Activated naive CD8-positive, alpha-beta T cell treated with anti-CD3 and anti-CD28 coated beads, Interleukin-2, amount 10 ng/mL, durations not matched to agents 7 days and 5 days (primary cell): ENCODE measurements around the gene GPR153. TPM values are rescaled to one million over a fixed set of nuclear protein-coding genes. Genes with fewer than 3 reads are reported as not detected.
A peak's percentile ranks its signal among the peaks of the same experiment; 100 is the strongest.

Experiments used
- ATAC-seq: fragments of 150-1000 bp; cut with Tn5 transposase; one replicate; pipeline ENCODE4 v1.10.0; 2021; ENCODE audit warnings: low read depth, moderate library complexity
- POLR2A ChIA-PET: fragments of 350-600 bp; sonication (Branson Sonifier 250); formaldehyde crosslinking; loops from one replicate; lab custom pipeline; 2021; ENCODE audit warnings: antibody characterized with exemption; lab: Charles Lee
- DNase-seq: peaks from one replicate; pipeline ENCODE4 v3.0.0; 2021
- H3K27ac Mint-ChIP-seq: one replicate; pipeline ENCODE4 v1.8.0; 2022; ENCODE audit warnings: mild to moderate bottlenecking, mixed read lengths
- H3K27me3 Mint-ChIP-seq: one replicate; pipeline ENCODE4 v1.8.0; 2022; ENCODE audit warnings: mild to moderate bottlenecking, moderate library complexity, mixed read lengths
- H3K36me3 Mint-ChIP-seq: one replicate; pipeline ENCODE4 v1.8.0; 2021; ENCODE audit warnings: mild to moderate bottlenecking, mixed read lengths
- H3K4me1 Mint-ChIP-seq: one replicate; pipeline ENCODE4 v1.8.0; 2021; ENCODE audit warnings: mixed read lengths
- H3K4me3 Mint-ChIP-seq: one replicate; pipeline ENCODE4 v1.8.0; 2022; ENCODE audit warnings: mild to moderate bottlenecking, moderate library complexity, mixed read lengths
- H3K9me3 Mint-ChIP-seq: one replicate; pipeline ENCODE4 v1.8.0; 2021; ENCODE audit warnings: mixed read lengths
- total RNA-seq, 2 experiments: library from RNA; stranded (reverse); gene quantifications; one replicate each; pipeline ENCODE4 v1.2.3, GENCODE V29; 2021

GPR153 gene
- total RNA-seq, 2 experiments from 2014 or later, result 0.58 to 0.74 TPM

DNA sequence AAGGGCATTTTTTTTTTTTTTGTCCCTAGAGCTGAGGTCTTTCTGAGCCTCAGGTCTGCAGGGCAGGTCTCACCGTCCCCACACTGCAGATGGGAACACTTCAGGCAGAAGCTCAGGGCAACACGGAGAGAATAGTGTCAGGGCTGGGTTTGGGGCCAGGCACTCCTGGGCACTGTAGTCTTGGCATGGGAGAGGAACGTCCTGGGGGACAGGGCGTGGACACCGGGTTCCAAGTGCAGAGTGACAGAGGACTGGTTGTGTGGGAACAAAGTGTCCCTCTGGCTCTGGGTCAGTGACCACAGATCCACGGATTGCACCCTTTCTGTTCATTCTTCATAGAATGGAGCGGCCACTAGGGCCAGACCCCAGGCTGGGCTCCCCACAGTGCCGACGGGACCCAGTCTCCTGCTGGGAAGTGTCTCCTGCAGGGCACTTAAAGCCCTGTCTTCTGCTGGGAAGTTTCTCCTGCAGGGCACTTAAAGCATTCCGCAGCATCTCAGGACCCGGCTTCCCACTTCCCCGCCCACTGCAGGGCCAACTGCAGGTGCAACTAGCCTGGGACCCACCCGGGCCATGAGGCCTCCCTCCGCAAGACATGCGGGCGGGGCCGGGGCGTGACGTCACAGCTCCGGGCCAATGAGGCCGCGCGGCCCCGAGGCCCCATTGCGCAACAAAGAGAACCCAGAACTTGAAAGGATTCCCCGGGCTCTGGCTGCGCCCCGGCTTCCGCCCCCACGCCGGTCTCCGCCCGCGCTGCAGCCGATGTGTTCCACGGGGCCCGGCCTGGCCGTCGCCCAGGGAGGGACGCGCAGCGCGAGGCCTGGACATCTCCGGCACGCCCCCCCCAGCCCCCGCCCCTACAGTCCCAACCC, 1.2 kb downstream of the GPR153 start:
- H3K36me3 Mint-ChIP-seq, result no peaks in the 10 kb centered on the region
- peak overlapping the region; percentile 52 for H3K4me3 Mint-ChIP-seq
- H3K9me3 Mint-ChIP-seq, result no peaks in the 10 kb centered on the region
- H3K27ac Mint-ChIP-seq, result no peak overlapping the region
- H3K27me3 Mint-ChIP-seq, result peaks cover 17% of the 10 kb centered on the region
- ATAC-seq (peak; percentile 79), DNase-seq (peak; percentile 88)
- peaks cover 6% of the 10 kb centered on the region for H3K4me1 Mint-ChIP-seq
- POLR2A ChIA-PET, result interaction anchor here (0.7 kb wide), 1 partner anchor 161 kb away, joined by 3 read pairs; no protein-coding TSS in a partner anchor

DNA sequence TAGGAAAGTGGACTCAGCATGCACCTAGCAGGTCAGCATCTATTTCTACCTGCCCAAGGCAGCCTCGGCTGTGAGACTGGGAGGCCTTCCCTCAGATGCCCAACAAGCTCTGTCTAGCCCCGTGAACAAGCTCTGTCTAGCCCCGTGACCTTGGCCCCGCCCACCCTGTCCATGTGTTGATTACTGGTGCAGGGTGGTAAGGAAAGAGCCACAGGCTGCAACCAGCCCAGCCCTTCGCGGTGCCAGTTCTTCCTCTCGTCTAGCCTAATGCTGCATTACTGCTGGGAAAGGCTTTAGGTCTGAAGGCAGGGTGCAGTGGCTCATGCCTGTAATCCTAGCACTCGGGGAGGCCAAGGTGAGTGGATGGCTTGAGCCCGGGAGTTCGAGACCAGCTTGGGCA, 2.2 kb downstream of the GPR153 start:
- no peak overlapping the region for H3K4me3 Mint-ChIP-seq
- no peak overlapping the region for H3K27ac Mint-ChIP-seq
- peaks cover 6% of the 10 kb centered on the region for H3K4me1 Mint-ChIP-seq
- ATAC-seq (no peak), DNase-seq (no peak)
- H3K36me3 Mint-ChIP-seq, result no peaks in the 10 kb centered on the region
- POLR2A ChIA-PET, result no interaction called here
- no peaks in the 10 kb centered on the region for H3K9me3 Mint-ChIP-seq
- peaks cover 17% of the 10 kb centered on the region for H3K27me3 Mint-ChIP-seq

DNA sequence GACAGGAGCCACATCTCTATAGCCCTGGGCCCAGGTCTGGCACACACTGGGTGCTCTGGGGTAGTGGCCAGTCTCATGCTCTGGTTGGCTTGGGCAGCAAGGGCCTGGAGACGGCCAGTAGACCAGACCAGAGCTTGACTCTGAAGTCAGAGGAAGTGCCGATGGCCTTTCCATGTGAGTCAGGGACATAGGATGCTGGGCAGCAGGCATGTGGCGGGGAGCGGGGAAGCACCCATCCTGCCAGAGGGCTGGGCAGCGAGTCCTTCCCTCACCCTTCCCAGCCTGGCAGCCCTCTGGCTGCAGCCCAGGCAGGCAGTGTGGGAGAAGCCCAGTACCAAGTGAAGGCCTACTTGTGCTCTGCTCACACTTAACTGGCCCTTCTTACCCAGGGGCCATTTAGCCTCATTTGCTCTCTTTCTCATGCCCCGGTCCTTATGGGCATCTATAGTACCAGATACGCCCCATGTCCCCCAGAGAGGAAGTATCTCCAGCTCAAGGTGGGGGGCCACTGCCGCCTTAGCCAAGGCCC, 3.3 kb downstream of the GPR153 start:
- DNase-seq (no peak), ATAC-seq (no peak)
- POLR2A ChIA-PET, result no interaction called here
- peaks cover 17% of the 10 kb centered on the region for H3K27me3 Mint-ChIP-seq
- no peak overlapping the region for H3K27ac Mint-ChIP-seq
- peaks cover 2% of the 10 kb centered on the region for H3K4me1 Mint-ChIP-seq
- H3K36me3 Mint-ChIP-seq, result no peaks in the 10 kb centered on the region
- no peak overlapping the region for H3K4me3 Mint-ChIP-seq
- no peaks in the 10 kb centered on the region for H3K9me3 Mint-ChIP-seq

DNA sequence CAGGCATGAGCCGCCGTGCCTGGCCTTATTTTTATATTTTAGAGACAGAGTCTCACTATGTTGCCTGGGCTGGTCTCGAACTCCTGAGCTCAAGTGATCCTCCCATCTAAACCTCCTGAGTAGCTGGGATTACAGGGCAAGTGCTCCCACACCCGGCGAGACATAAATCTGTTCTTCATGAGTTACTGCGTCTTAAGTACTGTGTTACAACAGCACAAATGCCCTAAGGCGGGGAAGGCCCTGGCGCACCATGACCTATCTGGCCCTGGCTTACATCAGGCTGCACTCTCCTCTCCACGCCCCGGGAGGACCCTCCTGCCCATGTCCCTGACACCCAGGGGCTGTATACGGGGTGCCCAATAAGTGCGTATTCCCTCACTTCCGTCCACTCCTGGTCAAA, 4.3 kb downstream of the GPR153 start:
- Mint-ChIP-seq H3K36me3 (no peaks in the 10 kb centered on the region), H3K4me3 (no peak overlapping the region), H3K27me3 (peaks cover 14% of the 10 kb centered on the region), H3K4me1 (no peaks in the 10 kb centered on the region), H3K9me3 (no peaks in the 10 kb centered on the region), H3K27ac (no peak overlapping the region)
- ATAC-seq, result no peak
- POLR2A ChIA-PET, result no interaction called here
- no peak for DNase-seq

- ATAC-seq (no peak), DNase-seq (no peak)
- H3K27ac Mint-ChIP-seq, result no peak overlapping the region
- peaks cover 27% of the 10 kb centered on the region for H3K27me3 Mint-ChIP-seq
- no peak overlapping the region for H3K4me3 Mint-ChIP-seq
- no peaks in the 10 kb centered on the region for H3K36me3 Mint-ChIP-seq
- H3K9me3 Mint-ChIP-seq, result no peaks in the 10 kb centered on the region
- POLR2A ChIA-PET, result no interaction called here
- no peaks in the 10 kb centered on the region for H3K4me1 Mint-ChIP-seq
Observed at GRCh38 chr1:6254691-6255090, 6.2 kb downstream of the GPR153 start.

GRCh38 chr1:6253380-6253779, 7.5 kb downstream of the GPR153 start:
- no peak overlapping the region for H3K4me3 Mint-ChIP-seq

DNA sequence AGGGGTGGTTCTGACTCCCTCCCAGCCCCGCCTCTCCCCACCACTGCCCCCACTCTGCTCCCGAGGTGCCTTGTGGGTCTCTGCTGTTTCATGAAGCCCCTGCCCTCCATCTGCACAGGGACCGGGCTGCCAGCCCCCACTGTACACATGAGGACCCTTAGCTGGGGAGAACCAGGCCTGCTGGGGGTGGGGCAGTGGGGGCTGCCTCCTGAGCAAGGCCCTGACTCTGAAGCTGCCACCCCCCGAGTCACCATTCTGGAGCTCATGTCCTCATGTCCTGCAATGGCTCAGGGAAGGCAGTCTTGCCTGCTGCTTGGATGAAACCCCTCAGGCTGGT, 8.6 kb downstream of the GPR153 start:
- no peak overlapping the region for H3K27ac Mint-ChIP-seq
- H3K9me3 Mint-ChIP-seq, result no peaks in the 10 kb centered on the region
- peaks cover 32% of the 10 kb centered on the region for H3K27me3 Mint-ChIP-seq
- no peak overlapping the region for H3K4me3 Mint-ChIP-seq
- peak; percentile 24 for DNase-seq
- no peaks in the 10 kb centered on the region for H3K4me1 Mint-ChIP-seq
- no peak for ATAC-seq
- POLR2A ChIA-PET, result no interaction called here
- no peaks in the 10 kb centered on the region for H3K36me3 Mint-ChIP-seq

More at GRCh38 chr1:6253380-6253779, 7.5 kb downstream of the GPR153 start:
- ATAC-seq (no peak), DNase-seq (no peak)
- Mint-ChIP-seq H3K9me3 (no peaks in the 10 kb centered on the region), H3K36me3 (no peaks in the 10 kb centered on the region), H3K4me1 (no peaks in the 10 kb centered on the region), H3K27ac (no peak overlapping the region), H3K27me3 (peaks cover 25% of the 10 kb centered on the region)
- POLR2A ChIA-PET, result no interaction called here

- no peak for ATAC-seq
- Mint-ChIP-seq H3K4me1 (no peaks in the 10 kb centered on the region), H3K36me3 (no peaks in the 10 kb centered on the region), H3K9me3 (no peaks in the 10 kb centered on the region), H3K4me3 (no peak overlapping the region), H3K27me3 (peaks cover 37% of the 10 kb centered on the region), H3K27ac (no peak overlapping the region)
- DNase-seq, result peak; percentile 18
- POLR2A ChIA-PET, result interaction anchor here (0.5 to 1.0 kb wide), 2 partner anchors 24 to 148 kb away, joined by 3 to 4 read pairs; no protein-coding TSS in a partner anchor
Observed at GRCh38 chr1:6251681-6252373, 9.1 kb downstream of the GPR153 start.

GRCh38 chr1:6251233-6251632, 9.7 kb downstream of the GPR153 start:
- H3K27ac Mint-ChIP-seq, result no peak overlapping the region
- ATAC-seq (no peak), DNase-seq (peak; percentile 27)
- H3K27me3 Mint-ChIP-seq, result peaks cover 42% of the 10 kb centered on the region
- POLR2A ChIA-PET, result interaction anchor here (0.5 to 1.0 kb wide), 2 partner anchors 23 to 148 kb away, joined by 3 to 4 read pairs; no protein-coding TSS in a partner anchor
- H3K9me3 Mint-ChIP-seq, result no peaks in the 10 kb centered on the region
- no peaks in the 10 kb centered on the region for H3K36me3 Mint-ChIP-seq
- H3K4me1 Mint-ChIP-seq, result peaks cover 4% of the 10 kb centered on the region
- H3K4me3 Mint-ChIP-seq, result no peak overlapping the region

GRCh38 chr1:6249739-6250689, 10.9 kb downstream of the GPR153 start:
- Mint-ChIP-seq H3K4me1 (peaks cover 4% of the 10 kb centered on the region), H3K9me3 (no peaks in the 10 kb centered on the region), H3K27me3 (peaks cover 45% of the 10 kb centered on the region), H3K36me3 (no peaks in the 10 kb centered on the region), H3K27ac (no peak overlapping the region), H3K4me3 (no peak overlapping the region)
- DNase-seq (peak; percentile 37), ATAC-seq (no peak)
- POLR2A ChIA-PET, result no interaction called here

DNA sequence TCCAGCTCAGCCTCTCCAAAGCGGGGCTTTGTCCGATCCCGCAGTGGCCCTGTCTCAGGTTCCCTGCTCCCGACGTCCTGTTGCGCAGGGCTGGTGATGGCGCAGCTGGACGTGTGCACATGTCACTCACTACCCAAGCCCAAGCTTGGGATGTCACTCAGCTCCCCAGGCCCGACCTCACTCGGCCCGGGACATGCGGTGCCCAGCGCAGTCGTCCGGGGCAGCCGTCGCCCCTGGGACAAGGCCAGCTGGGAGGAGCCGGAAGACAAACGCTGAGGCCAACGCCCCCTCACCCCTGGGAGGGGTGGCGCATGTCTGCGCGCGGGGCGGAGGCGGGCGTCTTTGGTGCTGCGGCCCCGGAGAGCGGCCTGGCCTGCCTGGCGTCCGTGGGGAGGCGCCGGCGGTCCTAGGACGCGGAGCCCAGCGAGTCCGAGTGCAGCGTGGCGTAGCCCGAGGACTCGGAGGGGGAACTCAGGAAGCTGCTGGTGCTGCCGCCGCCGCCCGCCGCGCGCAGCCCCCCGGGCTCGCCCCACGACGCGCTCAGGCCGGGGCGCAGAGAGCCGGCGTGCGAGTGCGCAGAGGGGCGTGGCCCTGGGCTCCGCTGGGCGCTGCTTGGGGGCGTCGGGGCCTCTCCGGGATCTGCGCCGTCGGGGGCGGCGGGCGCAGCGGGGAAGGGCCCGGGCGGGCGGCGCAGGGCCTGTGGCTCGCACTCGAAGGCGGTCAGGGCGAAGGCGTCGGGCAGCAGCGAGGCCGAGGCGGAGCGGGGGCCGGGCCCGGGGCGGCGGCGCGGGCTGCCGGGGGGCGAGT, 11.8 kb downstream of the GPR153 start:
- Mint-ChIP-seq H3K27me3 (peaks cover 53% of the 10 kb centered on the region), H3K36me3 (no peaks in the 10 kb centered on the region), H3K4me3 (no peak overlapping the region), H3K4me1 (peaks cover 5% of the 10 kb centered on the region), H3K9me3 (no peaks in the 10 kb centered on the region), H3K27ac (no peak overlapping the region)
- POLR2A ChIA-PET, result no interaction called here
- peak; percentile 47 for DNase-seq
- no peak for ATAC-seq

DNA sequence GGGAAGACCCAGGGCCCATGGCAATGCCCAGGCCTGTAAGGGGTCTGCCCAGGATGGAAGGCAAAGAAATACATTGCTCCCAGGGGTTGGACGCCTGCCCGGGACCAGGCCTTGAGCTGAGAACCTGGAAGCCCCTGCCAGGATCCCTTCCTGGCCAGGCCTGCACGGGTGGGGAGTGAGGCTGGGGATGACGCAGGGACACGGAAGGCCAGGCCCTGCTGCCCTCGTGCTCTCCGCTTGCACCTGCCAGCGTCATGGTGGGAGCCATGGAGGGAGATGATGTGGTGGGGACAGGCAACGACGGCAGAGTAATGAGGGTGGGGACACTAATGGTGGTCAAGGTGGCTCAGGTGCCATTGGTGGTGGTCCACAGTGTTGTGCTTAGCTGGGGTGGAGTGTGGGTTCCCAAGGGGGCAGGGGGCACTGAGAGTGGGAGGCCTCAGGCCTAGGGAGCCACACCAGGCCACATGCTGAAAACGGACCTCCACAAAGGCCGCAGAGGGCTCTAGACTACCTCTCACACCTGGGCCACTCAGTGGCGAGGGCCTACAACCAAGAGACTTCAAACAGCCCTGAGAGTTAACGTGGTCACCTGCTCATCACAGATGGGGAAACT, 12.6 kb downstream of the GPR153 start:
- peak; percentile 32 for DNase-seq
- Mint-ChIP-seq H3K4me1 (peaks cover 5% of the 10 kb centered on the region), H3K9me3 (no peaks in the 10 kb centered on the region), H3K4me3 (no peak overlapping the region), H3K36me3 (no peaks in the 10 kb centered on the region), H3K27me3 (peaks cover 62% of the 10 kb centered on the region), H3K27ac (no peak overlapping the region)
- no peak for ATAC-seq
- POLR2A ChIA-PET, result interaction anchor here (1.0 kb wide), 1 partner anchor 97 kb away, joined by 3 read pairs; no protein-coding TSS in a partner anchor
